HG03280 (cell line): ENCODE results near the gene FER1L5.
"Not testable (repeated sequence)": the region's sequence is repeated elsewhere in the genome, so short reads cannot be mapped to it uniquely, and the experiment has no call there.

ENCODE experiments used
- ATAC-seq: cut with Tn5 transposase; IDR thresholded peaks from one replicate; pipeline ENCODE4 v1.9.1; 2021; ENCODE audit warnings: mild to moderate bottlenecking, moderate library complexity; ENCODE audit not compliant: unreplicated experiment

Gene FER1L5

GRCh38 chr2:96633641-96634040, 8.9 kb upstream of the FER1L5 start:
- ATAC-seq: no peak

- ATAC-seq: no peak
These were observed 5.9 kb upstream of the FER1L5 start for GRCh38 chr2:96636551-96637171.

DNA sequence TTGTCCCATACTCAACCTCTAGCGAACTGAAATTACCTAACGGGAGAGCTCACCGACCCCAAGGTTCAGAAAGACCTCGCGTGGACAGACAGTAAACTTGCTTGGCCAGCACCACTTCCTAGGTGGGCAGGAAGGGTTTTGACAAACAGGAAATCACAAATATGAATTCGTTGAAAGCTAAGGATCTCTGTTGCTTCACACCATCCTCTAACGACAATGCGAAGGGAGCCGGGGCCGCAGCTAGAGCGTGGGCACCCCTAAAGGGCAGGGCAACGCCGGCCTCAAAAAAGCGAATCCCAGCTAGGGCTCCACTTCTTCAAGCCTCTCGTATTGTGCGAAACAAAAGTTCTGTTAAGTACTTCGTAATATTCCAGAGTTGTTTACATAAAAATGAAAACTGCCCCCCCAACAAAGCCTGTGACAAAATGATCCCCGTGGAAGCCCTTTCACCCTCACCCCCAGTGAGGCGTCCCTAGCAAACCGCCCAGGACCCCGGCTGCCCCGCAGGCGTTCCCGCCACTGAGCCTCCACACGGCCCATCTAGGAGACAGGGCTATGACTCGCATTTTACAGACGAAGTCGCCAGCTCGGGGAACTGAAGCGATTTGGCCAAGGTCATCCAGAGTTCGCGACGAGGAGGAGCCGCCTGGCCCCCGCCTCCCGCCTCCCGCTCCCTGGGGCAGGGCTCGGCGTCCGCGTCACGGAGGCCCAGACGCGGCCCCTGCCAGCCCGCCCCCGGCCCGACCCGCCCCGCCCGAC, 5.0 kb upstream of the FER1L5 start:
- peak; percentile 75 for ATAC-seq

- peak; percentile 83 for ATAC-seq
These were observed 4.1 kb upstream of the FER1L5 start, which contains the start of gene KANSL3 for GRCh38 chr2:96638144-96639121. TSS of gene KANSL3 (minus strand) at chr2:96638312. CDS start at chr2:96637135, 1,177 bp downstream.

GRCh38 chr2:96647681-96648080, 5.1 kb downstream of the FER1L5 start:
- ATAC-seq: no peak

GRCh38 chr2:96648306-96648930, 5.9 kb downstream of the FER1L5 start:
- no peak for ATAC-seq

DNA sequence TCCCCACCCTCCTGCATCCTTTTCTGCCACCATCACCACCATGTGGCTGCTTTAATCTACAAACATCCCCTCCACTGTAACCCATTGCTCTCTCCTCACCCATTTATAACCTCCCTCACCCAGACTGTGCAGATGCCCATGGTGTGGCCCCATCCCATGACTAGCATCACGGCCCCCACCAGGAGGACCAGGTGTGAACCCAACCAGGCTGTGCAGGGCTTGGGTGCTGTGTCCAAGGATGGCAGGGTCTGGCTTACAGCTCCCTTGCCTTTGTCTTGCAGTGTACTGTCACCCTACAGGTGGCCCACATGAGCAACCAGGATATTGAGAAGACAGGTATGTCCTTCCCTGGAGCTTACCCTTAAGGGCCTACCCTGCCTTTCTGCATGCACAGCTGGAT, 6.8 kb downstream of the FER1L5 start:
- ATAC-seq: no peak

- ATAC-seq: no peak
These were observed 9.2 kb downstream of the FER1L5 start for GRCh38 chr2:96651793-96652192.

DNA sequence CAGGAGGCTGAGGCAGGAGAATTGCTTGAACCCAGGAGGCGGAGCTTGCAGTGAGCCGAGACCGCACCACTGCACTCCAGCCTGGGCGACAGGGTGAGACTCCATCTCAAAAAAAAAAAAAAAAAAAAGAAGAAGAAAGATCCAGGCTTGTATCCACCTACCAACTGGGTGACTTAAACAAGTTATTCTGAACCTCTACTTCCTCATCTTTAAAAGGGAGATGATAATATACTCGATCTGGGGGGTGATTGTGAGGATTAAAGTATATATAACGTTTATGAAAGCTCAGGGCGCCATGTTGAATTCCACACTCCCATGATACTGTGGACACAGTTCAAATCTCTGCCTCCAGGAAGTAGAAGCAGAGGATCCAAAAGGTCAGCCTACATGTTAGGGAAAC, 12.2 kb downstream of the FER1L5 start:
- not testable (repeated sequence) for ATAC-seq

DNA sequence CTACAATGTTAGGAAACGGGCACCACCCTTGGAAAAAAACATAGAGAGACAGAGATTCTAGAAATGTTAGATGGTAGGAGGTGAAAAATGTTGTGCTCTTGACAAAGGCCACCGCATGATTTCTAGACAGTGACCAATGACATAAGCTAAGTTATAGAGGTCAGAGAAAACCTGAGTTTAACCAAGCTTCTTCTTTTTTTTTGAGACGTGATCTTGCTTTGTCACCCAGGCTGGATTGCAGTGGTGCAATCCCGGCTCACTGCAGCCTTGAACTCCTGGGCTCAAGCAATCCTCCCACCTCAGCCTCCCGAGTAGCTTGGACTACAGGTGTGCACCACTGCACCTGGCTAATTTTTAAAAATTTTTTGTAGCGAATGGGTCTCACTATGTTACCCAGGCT, 13.0 kb downstream of the FER1L5 start:
- no peak for ATAC-seq

GRCh38 chr2:96656540-96656939, 14.0 kb downstream of the FER1L5 start:
- ATAC-seq: no peak

DNA sequence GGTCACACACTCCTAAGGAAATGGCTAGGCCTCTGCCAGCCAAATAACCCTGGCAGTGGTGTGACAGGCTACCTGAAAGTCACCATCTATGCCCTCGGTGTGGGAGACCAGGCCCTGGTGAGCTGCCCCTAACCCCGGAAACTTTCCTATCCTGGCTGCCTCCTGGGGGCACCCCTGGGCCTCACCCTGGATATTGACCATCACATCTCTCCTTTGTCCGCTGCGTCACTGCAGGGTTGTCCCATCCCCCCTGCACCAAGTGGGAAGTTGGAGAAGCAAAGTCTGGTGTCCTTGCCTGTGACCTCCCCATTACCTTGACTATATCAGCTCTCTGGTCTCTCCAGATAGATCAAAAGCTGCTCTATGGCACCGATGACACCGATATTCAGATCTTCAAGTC, 18.8 kb downstream of the FER1L5 start:
- ATAC-seq: no peak

GRCh38 chr2:96662360-96662759, 19.8 kb downstream of the FER1L5 start:
- ATAC-seq: no peak

DNA sequence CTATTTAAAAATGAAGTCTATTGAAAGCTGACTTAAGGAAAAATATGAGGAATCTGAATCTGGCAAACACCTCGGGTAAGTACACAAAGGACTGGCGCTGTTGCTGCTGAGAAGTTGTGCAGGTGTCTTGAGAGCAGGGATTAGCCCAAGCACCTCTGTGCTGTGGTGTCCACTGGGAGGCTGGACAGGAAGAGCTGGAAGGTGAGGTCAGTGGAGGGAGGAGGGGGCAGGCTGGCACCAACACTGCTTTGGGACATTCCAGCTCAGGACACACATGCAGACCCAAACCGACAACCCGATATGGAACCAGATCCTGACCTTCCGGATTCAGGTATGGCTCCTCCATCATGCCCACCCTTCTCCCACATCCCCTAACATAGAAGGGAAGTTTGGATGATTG, 20.6 kb downstream of the FER1L5 start:
- no peak for ATAC-seq

- ATAC-seq: no peak
These were observed 21.3 kb downstream of the FER1L5 start for GRCh38 chr2:96663829-96664228.

- ATAC-seq: no peak
These were observed 21.9 kb downstream of the FER1L5 start for GRCh38 chr2:96664366-96664925.

GRCh38 chr2:96665083-96665569, 22.6 kb downstream of the FER1L5 start:
- ATAC-seq: no peak

GRCh38 chr2:96665717-96666116, 23.2 kb downstream of the FER1L5 start:
- ATAC-seq: not testable (repeated sequence)

GRCh38 chr2:96668771-96669170, 26.2 kb downstream of the FER1L5 start:
- no peak for ATAC-seq

- ATAC-seq: no peak
These were observed 27.1 kb downstream of the FER1L5 start for GRCh38 chr2:96669539-96670215.
